Measurements from ENCODE around the gene PODN.

PODN gene

DNA sequence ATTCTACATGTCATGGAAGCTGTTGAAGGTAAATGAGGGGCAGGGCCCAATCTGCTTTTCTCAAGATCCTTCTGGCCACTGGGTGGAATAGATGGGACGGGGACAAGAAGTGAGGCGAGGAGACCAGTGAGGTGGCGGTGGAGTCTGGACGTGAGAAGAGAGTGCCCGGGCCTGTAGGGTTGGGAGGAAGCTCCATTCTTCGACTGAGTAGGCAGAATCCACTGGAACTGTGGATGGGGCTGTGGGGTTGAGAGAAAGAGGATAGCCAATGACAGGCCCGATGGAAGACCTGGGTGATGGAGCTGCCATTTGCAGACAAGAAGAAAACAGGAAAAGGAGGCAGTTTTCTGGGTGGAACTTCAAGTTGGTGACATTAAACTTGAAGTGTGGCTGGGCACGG lies 70.2 kb downstream of the PODN start:
- no peak for ATAC-seq
- TF ChIP-seq, protein P1, sequence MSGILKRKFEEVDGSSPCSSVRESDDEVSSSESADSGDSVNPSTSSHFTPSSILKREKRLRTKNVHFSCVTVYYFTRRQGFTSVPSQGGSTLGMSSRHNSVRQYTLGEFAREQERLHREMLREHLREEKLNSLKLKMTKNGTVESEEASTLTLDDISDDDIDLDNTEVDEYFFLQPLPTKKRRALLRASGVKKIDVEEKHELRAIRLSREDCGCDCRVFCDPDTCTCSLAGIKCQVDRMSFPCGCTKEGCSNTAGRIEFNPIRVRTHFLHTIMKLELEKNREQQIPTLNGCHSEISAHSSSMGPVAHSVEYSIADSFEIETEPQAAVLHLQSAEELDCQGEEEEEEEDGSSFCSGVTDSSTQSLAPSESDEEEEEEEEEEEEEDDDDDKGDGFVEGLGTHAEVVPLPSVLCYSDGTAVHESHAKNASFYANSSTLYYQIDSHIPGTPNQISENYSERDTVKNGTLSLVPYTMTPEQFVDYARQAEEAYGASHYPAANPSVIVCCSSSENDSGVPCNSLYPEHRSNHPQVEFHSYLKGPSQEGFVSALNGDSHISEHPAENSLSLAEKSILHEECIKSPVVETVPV (CRISPR knock-in tag; IDR thresholded peaks at IDR 0.05): no peak
- TF ChIP-seq ZFP30 (CRISPR knock-in tag; IDR thresholded peaks at IDR 0.05) (no peak), ZC3H10 (CRISPR knock-in tag; IDR thresholded peaks at IDR 0.05) (no peak), TCF4 (CRISPR knock-in tag; IDR thresholded peaks at IDR 0.05; ENCODE audit: borderline replicate concordance) (no peak), GLIS3 (CRISPR knock-in tag; IDR thresholded peaks at IDR 0.05) (no peak), CSDC2 (CRISPR knock-in tag; IDR thresholded peaks at IDR 0.05) (no peak), ZNF70 (CRISPR knock-in tag; IDR thresholded peaks at IDR 0.05) (no peak)
- TF ChIP-seq, protein P2, sequence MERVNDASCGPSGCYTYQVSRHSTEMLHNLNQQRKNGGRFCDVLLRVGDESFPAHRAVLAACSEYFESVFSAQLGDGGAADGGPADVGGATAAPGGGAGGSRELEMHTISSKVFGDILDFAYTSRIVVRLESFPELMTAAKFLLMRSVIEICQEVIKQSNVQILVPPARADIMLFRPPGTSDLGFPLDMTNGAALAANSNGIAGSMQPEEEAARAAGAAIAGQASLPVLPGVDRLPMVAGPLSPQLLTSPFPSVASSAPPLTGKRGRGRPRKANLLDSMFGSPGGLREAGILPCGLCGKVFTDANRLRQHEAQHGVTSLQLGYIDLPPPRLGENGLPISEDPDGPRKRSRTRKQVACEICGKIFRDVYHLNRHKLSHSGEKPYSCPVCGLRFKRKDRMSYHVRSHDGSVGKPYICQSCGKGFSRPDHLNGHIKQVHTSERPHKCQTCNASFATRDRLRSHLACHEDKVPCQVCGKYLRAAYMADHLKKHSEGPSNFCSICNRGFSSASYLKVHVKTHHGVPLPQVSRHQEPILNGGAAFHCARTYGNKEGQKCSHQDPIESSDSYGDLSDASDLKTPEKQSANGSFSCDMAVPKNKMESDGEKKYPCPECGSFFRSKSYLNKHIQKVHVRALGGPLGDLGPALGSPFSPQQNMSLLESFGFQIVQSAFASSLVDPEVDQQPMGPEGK (CRISPR knock-in tag; IDR thresholded peaks at IDR 0.05; ENCODE audit: borderline replicate concordance): no peak
- TF ChIP-seq, protein P3, sequence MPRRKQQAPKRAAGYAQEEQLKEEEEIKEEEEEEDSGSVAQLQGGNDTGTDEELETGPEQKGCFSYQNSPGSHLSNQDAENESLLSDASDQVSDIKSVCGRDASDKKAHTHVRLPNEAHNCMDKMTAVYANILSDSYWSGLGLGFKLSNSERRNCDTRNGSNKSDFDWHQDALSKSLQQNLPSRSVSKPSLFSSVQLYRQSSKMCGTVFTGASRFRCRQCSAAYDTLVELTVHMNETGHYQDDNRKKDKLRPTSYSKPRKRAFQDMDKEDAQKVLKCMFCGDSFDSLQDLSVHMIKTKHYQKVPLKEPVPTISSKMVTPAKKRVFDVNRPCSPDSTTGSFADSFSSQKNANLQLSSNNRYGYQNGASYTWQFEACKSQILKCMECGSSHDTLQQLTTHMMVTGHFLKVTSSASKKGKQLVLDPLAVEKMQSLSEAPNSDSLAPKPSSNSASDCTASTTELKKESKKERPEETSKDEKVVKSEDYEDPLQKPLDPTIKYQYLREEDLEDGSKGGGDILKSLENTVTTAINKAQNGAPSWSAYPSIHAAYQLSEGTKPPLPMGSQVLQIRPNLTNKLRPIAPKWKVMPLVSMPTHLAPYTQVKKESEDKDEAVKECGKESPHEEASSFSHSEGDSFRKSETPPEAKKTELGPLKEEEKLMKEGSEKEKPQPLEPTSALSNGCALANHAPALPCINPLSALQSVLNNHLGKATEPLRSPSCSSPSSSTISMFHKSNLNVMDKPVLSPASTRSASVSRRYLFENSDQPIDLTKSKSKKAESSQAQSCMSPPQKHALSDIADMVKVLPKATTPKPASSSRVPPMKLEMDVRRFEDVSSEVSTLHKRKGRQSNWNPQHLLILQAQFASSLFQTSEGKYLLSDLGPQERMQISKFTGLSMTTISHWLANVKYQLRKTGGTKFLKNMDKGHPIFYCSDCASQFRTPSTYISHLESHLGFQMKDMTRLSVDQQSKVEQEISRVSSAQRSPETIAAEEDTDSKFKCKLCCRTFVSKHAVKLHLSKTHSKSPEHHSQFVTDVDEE (CRISPR knock-in tag; IDR thresholded peaks at IDR 0.05): no peak

DNA sequence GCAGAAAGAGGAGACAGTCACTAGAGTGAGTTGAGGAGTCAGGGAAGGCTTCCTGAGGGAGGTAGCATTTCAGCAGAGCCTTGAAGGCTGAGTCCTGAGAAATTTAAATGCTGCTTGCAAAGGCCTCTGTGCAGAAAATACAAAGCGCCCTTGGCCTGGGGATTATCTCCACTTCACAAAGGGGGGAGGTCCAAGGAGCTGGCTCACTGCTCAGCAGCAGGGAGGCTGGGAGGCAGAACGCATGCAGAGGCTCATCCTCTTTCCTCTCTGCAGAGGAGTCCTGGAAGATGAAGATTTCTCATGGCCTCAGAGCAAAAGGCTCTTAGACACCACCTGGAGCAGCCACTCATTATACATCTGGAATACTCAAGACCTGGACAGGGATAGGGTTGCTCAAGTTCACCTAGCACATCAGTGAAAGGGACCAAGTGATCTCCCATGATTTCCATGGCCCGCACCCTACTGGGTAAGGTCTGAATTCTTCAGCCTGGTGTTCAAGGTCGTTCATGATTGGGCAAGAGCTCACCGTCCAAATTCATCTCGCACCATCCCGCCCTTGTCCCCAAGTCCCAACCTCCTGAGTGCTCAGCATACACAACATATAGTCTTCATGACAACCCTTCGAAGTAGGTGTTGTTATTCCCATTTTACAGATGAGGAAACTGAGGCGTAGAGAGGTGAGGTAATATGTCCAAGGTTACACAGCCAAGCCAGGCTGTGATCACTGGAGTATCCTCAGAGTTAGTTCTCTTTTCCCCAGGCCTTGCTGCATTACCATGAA lies 71.4 kb downstream of the PODN start:
- TF ChIP-seq BACH2 (CRISPR knock-in tag; IDR thresholded peaks at IDR 0.05; ENCODE audit: borderline replicate concordance) (no peak), SNAI2 (CRISPR knock-in tag; IDR thresholded peaks at IDR 0.05) (no peak), ZFP3 (CRISPR knock-in tag; IDR thresholded peaks at IDR 0.05) (no peak), ESRRG (CRISPR knock-in tag; IDR thresholded peaks at IDR 0.05) (no peak), ZFP30 (CRISPR knock-in tag; IDR thresholded peaks at IDR 0.05) (no peak), ZC3H10 (CRISPR knock-in tag; IDR thresholded peaks at IDR 0.05) (no peak)
- TF ChIP-seq, protein P4, sequence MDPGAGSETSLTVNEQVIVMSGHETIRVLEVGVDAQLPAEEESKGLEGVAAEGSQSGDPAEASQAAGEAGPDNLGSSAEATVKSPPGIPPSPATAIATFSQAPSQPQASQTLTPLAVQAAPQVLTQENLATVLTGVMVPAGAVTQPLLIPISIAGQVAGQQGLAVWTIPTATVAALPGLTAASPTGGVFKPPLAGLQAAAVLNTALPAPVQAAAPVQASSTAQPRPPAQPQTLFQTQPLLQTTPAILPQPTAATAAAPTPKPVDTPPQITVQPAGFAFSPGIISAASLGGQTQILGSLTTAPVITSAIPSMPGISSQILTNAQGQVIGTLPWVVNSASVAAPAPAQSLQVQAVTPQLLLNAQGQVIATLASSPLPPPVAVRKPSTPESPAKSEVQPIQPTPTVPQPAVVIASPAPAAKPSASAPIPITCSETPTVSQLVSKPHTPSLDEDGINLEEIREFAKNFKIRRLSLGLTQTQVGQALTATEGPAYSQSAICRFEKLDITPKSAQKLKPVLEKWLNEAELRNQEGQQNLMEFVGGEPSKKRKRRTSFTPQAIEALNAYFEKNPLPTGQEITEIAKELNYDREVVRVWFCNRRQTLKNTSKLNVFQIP (CRISPR knock-in tag; IDR thresholded peaks at IDR 0.05; ENCODE audit: borderline replicate concordance, low read depth): no peak
- ATAC-seq: no peak

DNA sequence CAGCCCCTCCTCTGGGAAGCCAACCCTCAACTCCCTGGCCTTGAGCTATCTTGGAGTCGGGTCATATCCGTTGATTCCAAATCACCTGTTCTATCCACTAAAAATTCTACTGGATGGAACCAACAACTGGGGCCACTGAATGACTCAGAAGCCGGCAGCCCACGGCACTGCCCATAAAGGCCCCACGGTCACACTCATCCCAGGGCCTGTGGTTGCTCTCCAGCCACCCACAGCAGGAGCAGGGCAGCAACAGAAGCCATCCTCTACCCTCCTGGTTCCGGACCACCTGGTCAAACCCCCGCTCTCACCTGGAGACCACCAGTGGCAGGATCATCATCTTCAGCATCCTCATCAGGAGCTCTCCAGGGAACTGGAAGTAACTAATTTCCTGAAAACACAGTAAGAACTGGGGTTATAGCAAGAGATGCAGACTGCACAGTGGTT lies 72.1 kb downstream of the PODN start:
- TF ChIP-seq PPARA (CRISPR knock-in tag; IDR thresholded peaks at IDR 0.05; ENCODE audit: borderline replicate concordance): no peak
- no peak for TF ChIP-seq TOX (CRISPR knock-in tag; IDR thresholded peaks at IDR 0.05; ENCODE audit: borderline replicate concordance)
- TF ChIP-seq TCF4 (CRISPR knock-in tag; IDR thresholded peaks at IDR 0.05; ENCODE audit: borderline replicate concordance): no peak
- TF ChIP-seq, protein P4 (CRISPR knock-in tag; IDR thresholded peaks at IDR 0.05; ENCODE audit: borderline replicate concordance, low read depth): no peak
- TF ChIP-seq ZC3H10 (CRISPR knock-in tag; IDR thresholded peaks at IDR 0.05): no peak
- TF ChIP-seq ZFP3 (CRISPR knock-in tag; IDR thresholded peaks at IDR 0.05): no peak
- TF ChIP-seq ESRRG (CRISPR knock-in tag; IDR thresholded peaks at IDR 0.05): no peak
- TF ChIP-seq ZNF8 (CRISPR knock-in tag; IDR thresholded peaks at IDR 0.05): no peak

More for the DNA sequence above, 72.1 kb downstream of the PODN start:
- no peak for ATAC-seq

Data from SK-N-SH treated with all-trans-retinoic acid at 6 μM for 48 hours (cell line).